A549 (cell line): Measurements from ENCODE around the gene FZD4. TPM values are rescaled to one million over a fixed set of nuclear protein-coding genes. Genes with fewer than 3 reads are reported as not detected.

ENCODE experiments used
- ATAC-seq, 2 experiments: fragments of 200-7000 bp in 1 of 2; fragments of >200 bp in 1 of 2; cut with Nextera tagmentation in 1 of 2; cut with Tn5 transposase in 1 of 2; 3 replicates each; pipeline versions ENCODE4 v1.8.0 to v1.9.1; 2018 to 2020; ENCODE audit warnings: mild to moderate bottlenecking in 1 of 2, moderate library complexity in 1 of 2
- CTCF ChIA-PET: fragments of 300-600 bp; sonication (Branson Sonifier 250); formaldehyde crosslinking; extraction: SDS; loops from one replicate; lab custom pipeline; 2021; ENCODE audit warnings: antibody characterized with exemption, inconsistent platforms; lab: Yijun Ruan, JAX
- POLR2A ChIA-PET: fragments of 350-600 bp; formaldehyde crosslinking; extraction: SDS; loops from one replicate; lab custom pipeline; 2021; ENCODE audit warnings: antibody characterized with exemption, inconsistent platforms; lab: Yijun Ruan, JAX
- DNase-seq, 2 experiments: peaks; one replicate each; pipeline versions ENCODE4 v3.0.0 to v3.0.0-alpha.2; 2011 to 2016; ENCODE audit warnings: low read depth in 1 of 2, low spot score in 1 of 2
- FAIRE-seq: peaks from 2 replicates; lab custom pipeline; 2011; peaks lifted over from hg19 to GRCh38; lab: Jason Lieb, UNC
- H3K27ac ChIP-seq, 2 experiments: fragments of >200 bp; sonication (Bioruptor Twin); formaldehyde crosslinking; 3 replicates each; pipeline ENCODE4 v1.5.1; 2016 to 2017
- H3K4me1 ChIP-seq: fragments of >200 bp; sonication (Bioruptor Twin); formaldehyde crosslinking; 3 replicates; pipeline ENCODE4 v1.6.1; 2016
- H3K4me2 ChIP-seq: fragments of >200 bp; sonication (Bioruptor Twin); formaldehyde crosslinking; 3 replicates; pipeline ENCODE4 v1.6.1; 2016
- H3K4me3 ChIP-seq: fragments of >200 bp; sonication (Bioruptor Twin); formaldehyde crosslinking; 3 replicates; pipeline ENCODE4 v1.5.1; 2016
- H3K9me3 ChIP-seq: fragments of >200 bp; sonication (Bioruptor Twin); formaldehyde crosslinking; 3 replicates; pipeline ENCODE4 v1.6.1; 2016
- BHLHE40 ChIP-seq: IDR thresholded peaks from 2 replicates; pipeline ENCODE4 v1.6.1; 2012; ENCODE audit warnings: low read depth, low read length, inconsistent platforms
- CBX2 ChIP-seq: fragments of 200-600 bp; sonication (generic); IDR thresholded peaks from 2 replicates; pipeline ENCODE4 v1.6.1; 2016; ENCODE audit warnings: low read depth, mild to moderate bottlenecking, borderline replicate concordance
- CEBPB ChIP-seq, 2 experiments: fragments of >200 bp in 1 of 2; sonication (Bioruptor Twin) in 1 of 2; formaldehyde crosslinking in 1 of 2; IDR thresholded peaks; 2 replicates each; pipeline ENCODE4 v1.6.1; 2012 to 2016
- CHD2 ChIP-seq: fragments of 150-350 bp; IDR thresholded peaks from 2 replicates; pipeline ENCODE4 v1.6.1; 2014; ENCODE audit warnings: low read length; ENCODE audit not compliant: partially characterized antibody
- ESRRA ChIP-seq: fragments of 150-350 bp; IDR thresholded peaks from 2 replicates; pipeline ENCODE4 v1.6.1; 2014; ENCODE audit warnings: mild to moderate bottlenecking, low read length, borderline replicate concordance
- FOSB ChIP-seq: fragments of 250-450 bp; sonication (Bioruptor Pico); IDR thresholded peaks from 2 replicates; pipeline ENCODE4 v1.5.0; 2020; ENCODE audit warnings: mild to moderate bottlenecking, moderate library complexity
- FOSL2 ChIP-seq, 2 experiments: fragments of 450-650 bp in 1 of 2; fragments of >200 bp in 1 of 2; sonication (Bioruptor Twin) in 1 of 2; formaldehyde crosslinking; IDR thresholded peaks; 2 replicates each; pipeline versions ENCODE4 v1.5.0 to v1.6.1; 2016 to 2020; ENCODE audit warnings: mild to moderate bottlenecking in 1 of 2, moderate library complexity in 1 of 2
- HEYL ChIP-seq: fragments of 250-450 bp; sonication (Bioruptor Pico); IDR thresholded peaks from 2 replicates; pipeline ENCODE4 v1.8.0; 2021; ENCODE audit warnings: mild to moderate bottlenecking, moderate library complexity
- JUN ChIP-seq, 2 experiments: fragments of >200 bp; sonication (Bioruptor Twin); formaldehyde crosslinking; IDR thresholded peaks; 2 replicates in 1 of 2; 3 replicates in 1 of 2; pipeline ENCODE4 v1.6.1; 2016 to 2017
- JUNB ChIP-seq: fragments of >200 bp; sonication (Bioruptor Twin); formaldehyde crosslinking; IDR thresholded peaks from 2 replicates; pipeline ENCODE4 v1.6.1; 2016
- KDM1A ChIP-seq: fragments of 200-600 bp; sonication (generic); IDR thresholded peaks from 2 replicates; pipeline ENCODE4 v1.6.1; 2016; ENCODE audit warnings: low read depth, mild to moderate bottlenecking
- KDM5A ChIP-seq: fragments of 200-600 bp; sonication (generic); IDR thresholded peaks from 2 replicates; pipeline ENCODE4 v1.6.1; 2016; ENCODE audit warnings: antibody characterized with exemption, mild to moderate bottlenecking
- MAFK ChIP-seq: fragments of 450-650 bp; IDR thresholded peaks from 2 replicates; pipeline ENCODE4 v1.6.1; 2014; ENCODE audit not compliant: partially characterized antibody
- MAZ ChIP-seq: fragments of 150-350 bp; IDR thresholded peaks from 2 replicates; pipeline ENCODE4 v1.6.1; 2014; ENCODE audit warnings: antibody characterized with exemption, low read depth, low read length, borderline replicate concordance
- NFE2L2 ChIP-seq: fragments of 150-350 bp; conservative IDR thresholded peaks from 2 replicates; pipeline ENCODE4 v1.6.1; 2014; ENCODE audit warnings: low read length
- NR3C1 ChIP-seq: fragments of >200 bp; sonication (Bioruptor Twin); formaldehyde crosslinking; IDR thresholded peaks from 3 replicates; pipeline ENCODE4 v1.6.1; 2017
- PHF8 ChIP-seq: fragments of 200-600 bp; sonication (generic); IDR thresholded peaks from 2 replicates; pipeline ENCODE4 v1.6.1; 2016; ENCODE audit warnings: low read depth, mild to moderate bottlenecking, antibody characterized with exemption, moderate library complexity, borderline replicate concordance
- POLR2A ChIP-seq: IDR thresholded peaks from 2 replicates; pipeline ENCODE4 v1.6.1; 2012; ENCODE audit warnings: mild to moderate bottlenecking, low read length
- RARB ChIP-seq: fragments of 250-450 bp; sonication (Bioruptor Pico); IDR thresholded peaks from 2 replicates; pipeline ENCODE4 v1.8.0; 2021; ENCODE audit warnings: mild to moderate bottlenecking, moderate library complexity
- RNF2 ChIP-seq: fragments of 200-600 bp; sonication (generic); IDR thresholded peaks from 2 replicates; pipeline ENCODE4 v1.6.1; 2016; ENCODE audit warnings: low read depth, mild to moderate bottlenecking, antibody characterized with exemption, moderate library complexity, borderline replicate concordance
- SMC3 ChIP-seq: fragments of >200 bp; sonication (Bioruptor Twin); formaldehyde crosslinking; IDR thresholded peaks from 3 replicates; pipeline ENCODE4 v1.6.1; 2018; ENCODE audit warnings: inconsistent platforms
- SREBF2 ChIP-seq: fragments of 450-650 bp; IDR thresholded peaks from 2 replicates; pipeline ENCODE4 v1.6.1; 2014; ENCODE audit warnings: mild to moderate bottlenecking, moderate library complexity
- ZFP36 ChIP-seq: fragments of 450-650 bp; IDR thresholded peaks from 2 replicates; pipeline ENCODE4 v1.6.1; 2014; ENCODE audit warnings: borderline replicate concordance; ENCODE audit not compliant: partially characterized antibody
- ZNF302 ChIP-seq: fragments of 250-450 bp; sonication (Bioruptor Pico); IDR thresholded peaks from 2 replicates; pipeline ENCODE4 v1.9.0; 2021; ENCODE audit warnings: inconsistent platforms, mild to moderate bottlenecking, moderate library complexity
- ZSCAN20 ChIP-seq: fragments of 250-450 bp; sonication (Bioruptor Pico); IDR thresholded peaks from 2 replicates; pipeline ENCODE4 v1.8.0; 2022; ENCODE audit warnings: mild to moderate bottlenecking, moderate library complexity
- WGBS: methylation state at CpG from one replicate; pipeline ENCODE4 v1.1.6; 2017; ENCODE audit errors: missing lambda C conversion rate; 5-methylcytosine and 5-hydroxymethylcytosine counted together
- polyA plus RNA-seq, 4 experiments: library from polyadenylated mRNA; depleted of rRNA in 3 of 4; stranded (reverse); fragments of >200 nt; fragmentation: RNase III in 1 of 4; extraction: RNeasy Plus Mini Kit Qiagen cat#74134 plus additional on column Dnase treatment in 1 of 4; gene quantifications; 2 replicates in 3 of 4; 3 replicates in 1 of 4; pipeline ENCODE4 v1.2.3, GENCODE V29; 2011 to 2017
- TF ChIP-seq, protein P1 (sequence below): fragments of 150-350 bp; IDR thresholded peaks from 2 replicates; pipeline ENCODE4 v1.6.1; 2014; ENCODE audit warnings: low read depth, mild to moderate bottlenecking, low read length
- TF ChIP-seq, protein P2 (sequence below): fragments of 250-450 bp; sonication (Bioruptor Pico); IDR thresholded peaks from 2 replicates; pipeline ENCODE4 v1.5.0; 2021; ENCODE audit warnings: mild to moderate bottlenecking, moderate library complexity, borderline replicate concordance
- TF ChIP-seq, protein P3 (sequence below): IDR thresholded peaks from 2 replicates; pipeline ENCODE4 v1.6.1; 2012; ENCODE audit warnings: low read depth, borderline replicate concordance
- TF ChIP-seq, protein P4 (sequence below): fragments of 450-650 bp; IDR thresholded peaks from 2 replicates; pipeline ENCODE4 v1.6.1; 2014; ENCODE audit warnings: antibody characterized with exemption
- TF ChIP-seq, protein P5 (sequence below): fragments of 250-450 bp; sonication (Bioruptor Pico); IDR thresholded peaks from 2 replicates; pipeline ENCODE4 v1.5.0; 2020; ENCODE audit warnings: low read depth, mild to moderate bottlenecking, moderate library complexity
- TF ChIP-seq, protein P6 (sequence below): IDR thresholded peaks from 2 replicates; pipeline ENCODE4 v1.6.1; 2012
- TF ChIP-seq, protein P7 (sequence below): IDR thresholded peaks from 2 replicates; pipeline ENCODE4 v1.6.1; 2012

FZD4 gene
- polyA plus RNA-seq, 2 of the 4 experiments (the other 2 are of a cell fraction), result 0.67 to 0.90 TPM

DNA sequence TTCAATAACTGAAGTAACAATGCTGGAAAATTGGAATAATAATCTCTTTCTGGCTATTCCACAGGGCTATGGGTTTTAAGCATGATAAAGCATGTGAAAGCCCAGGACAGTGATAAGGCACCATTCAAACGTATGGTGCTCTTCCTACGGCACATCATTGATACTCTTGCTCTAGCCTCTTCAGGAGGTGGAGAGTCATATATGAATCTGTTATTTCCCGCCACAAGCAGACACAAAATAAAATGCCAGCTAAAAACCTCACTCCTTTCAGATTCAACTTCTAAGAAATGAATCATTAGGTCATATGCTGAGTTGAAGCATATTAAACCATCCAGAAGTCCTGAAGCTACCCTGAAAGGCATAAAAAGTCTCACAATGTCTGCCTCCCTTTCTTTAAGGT is 49.9 kb downstream of the FZD4 start:
- H3K9me3 ChIP-seq, result no peaks in the 10 kb centered on the region
- H3K4me3 ChIP-seq, result no peak overlapping the region
- TF ChIP-seq PHF8 (no peak), FOSB (no peak), JUN (IDR thresholded peaks at IDR 0.05) (no peak), JUNB (no peak), NR3C1 (no peak), RNF2 (no peak), KDM5A (no peak), FOSL2 (IDR thresholded peaks at IDR 0.05) (no peak), FOSL2 (CRISPR knock-in tag; IDR thresholded peaks at IDR 0.05) (no peak), HEYL (no peak), KDM1A (no peak), BHLHE40 (no peak), MAFK (no peak), NFE2L2 (no peak)
- TF ChIP-seq, protein P1, sequence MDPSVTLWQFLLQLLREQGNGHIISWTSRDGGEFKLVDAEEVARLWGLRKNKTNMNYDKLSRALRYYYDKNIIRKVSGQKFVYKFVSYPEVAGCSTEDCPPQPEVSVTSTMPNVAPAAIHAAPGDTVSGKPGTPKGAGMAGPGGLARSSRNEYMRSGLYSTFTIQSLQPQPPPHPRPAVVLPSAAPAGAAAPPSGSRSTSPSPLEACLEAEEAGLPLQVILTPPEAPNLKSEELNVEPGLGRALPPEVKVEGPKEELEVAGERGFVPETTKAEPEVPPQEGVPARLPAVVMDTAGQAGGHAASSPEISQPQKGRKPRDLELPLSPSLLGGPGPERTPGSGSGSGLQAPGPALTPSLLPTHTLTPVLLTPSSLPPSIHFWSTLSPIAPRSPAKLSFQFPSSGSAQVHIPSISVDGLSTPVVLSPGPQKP, result no peak
- TF ChIP-seq, protein P2, sequence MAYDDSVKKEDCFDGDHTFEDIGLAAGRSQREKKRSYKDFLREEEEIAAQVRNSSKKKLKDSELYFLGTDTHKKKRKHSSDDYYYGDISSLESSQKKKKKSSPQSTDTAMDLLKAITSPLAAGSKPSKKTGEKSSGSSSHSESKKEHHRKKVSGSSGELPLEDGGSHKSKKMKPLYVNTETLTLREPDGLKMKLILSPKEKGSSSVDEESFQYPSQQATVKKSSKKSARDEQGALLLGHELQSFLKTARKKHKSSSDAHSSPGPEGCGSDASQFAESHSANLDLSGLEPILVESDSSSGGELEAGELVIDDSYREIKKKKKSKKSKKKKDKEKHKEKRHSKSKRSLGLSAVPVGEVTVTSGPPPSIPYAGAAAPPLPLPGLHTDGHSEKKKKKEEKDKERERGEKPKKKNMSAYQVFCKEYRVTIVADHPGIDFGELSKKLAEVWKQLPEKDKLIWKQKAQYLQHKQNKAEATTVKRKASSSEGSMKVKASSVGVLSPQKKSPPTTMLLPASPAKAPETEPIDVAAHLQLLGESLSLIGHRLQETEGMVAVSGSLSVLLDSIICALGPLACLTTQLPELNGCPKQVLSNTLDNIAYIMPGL, result no peak
- TF ChIP-seq, protein P3, sequence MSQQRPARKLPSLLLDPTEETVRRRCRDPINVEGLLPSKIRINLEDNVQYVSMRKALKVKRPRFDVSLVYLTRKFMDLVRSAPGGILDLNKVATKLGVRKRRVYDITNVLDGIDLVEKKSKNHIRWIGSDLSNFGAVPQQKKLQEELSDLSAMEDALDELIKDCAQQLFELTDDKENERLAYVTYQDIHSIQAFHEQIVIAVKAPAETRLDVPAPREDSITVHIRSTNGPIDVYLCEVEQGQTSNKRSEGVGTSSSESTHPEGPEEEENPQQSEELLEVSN, result no peak
- TF ChIP-seq, protein P4, sequence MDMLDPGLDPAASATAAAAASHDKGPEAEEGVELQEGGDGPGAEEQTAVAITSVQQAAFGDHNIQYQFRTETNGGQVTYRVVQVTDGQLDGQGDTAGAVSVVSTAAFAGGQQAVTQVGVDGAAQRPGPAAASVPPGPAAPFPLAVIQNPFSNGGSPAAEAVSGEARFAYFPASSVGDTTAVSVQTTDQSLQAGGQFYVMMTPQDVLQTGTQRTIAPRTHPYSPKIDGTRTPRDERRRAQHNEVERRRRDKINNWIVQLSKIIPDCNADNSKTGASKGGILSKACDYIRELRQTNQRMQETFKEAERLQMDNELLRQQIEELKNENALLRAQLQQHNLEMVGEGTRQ, result no peak
- TF ChIP-seq, protein P5, sequence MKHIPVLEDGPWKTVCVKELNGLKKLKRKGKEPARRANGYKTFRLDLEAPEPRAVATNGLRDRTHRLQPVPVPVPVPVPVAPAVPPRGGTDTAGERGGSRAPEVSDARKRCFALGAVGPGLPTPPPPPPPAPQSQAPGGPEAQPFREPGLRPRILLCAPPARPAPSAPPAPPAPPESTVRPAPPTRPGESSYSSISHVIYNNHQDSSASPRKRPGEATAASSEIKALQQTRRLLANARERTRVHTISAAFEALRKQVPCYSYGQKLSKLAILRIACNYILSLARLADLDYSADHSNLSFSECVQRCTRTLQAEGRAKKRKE (CRISPR knock-in tag), result no peak
- TF ChIP-seq, protein P6, sequence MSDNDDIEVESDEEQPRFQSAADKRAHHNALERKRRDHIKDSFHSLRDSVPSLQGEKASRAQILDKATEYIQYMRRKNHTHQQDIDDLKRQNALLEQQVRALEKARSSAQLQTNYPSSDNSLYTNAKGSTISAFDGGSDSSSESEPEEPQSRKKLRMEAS, result no peak
- DNase-seq (no peak), FAIRE-seq (no peak), ATAC-seq (no peak)
- H3K27ac ChIP-seq, result no peak overlapping the region
- peaks cover 5% of the 10 kb centered on the region for H3K4me1 ChIP-seq
- H3K4me2 ChIP-seq, result no peak overlapping the region
- 96% methylated on average over 3 of the region's 3 CpGs for WGBS
- ChIA-PET POLR2A (no interaction called here), CTCF (interaction anchor here (1.5 to 4.4 kb wide), 3 partner anchors 13 to 35 kb away, joined by 3 to 17 read pairs (median 9); no protein-coding TSS in a partner anchor)

DNA sequence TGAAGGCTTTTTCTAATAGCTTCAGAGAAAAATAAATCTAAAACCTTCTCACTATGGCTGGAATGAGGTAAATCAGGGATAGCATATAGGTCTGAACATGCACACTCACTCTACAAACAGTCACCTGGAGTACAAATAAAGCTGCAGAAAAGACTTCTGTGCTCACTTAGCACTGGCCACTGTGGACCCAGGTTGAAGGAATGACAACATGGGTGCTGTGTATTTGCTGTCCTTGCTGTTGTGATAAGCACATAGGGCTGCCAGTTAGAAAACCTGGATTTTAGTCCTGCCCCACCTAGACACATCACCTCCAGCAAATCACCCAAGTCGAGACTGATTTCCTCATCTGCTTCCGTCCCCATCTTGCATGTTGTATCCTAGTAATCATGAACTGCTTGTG is 51.2 kb downstream of the FZD4 start:
- CTCF ChIA-PET, result interaction anchor here (1.0 to 4.4 kb wide), 4 partner anchors 8 to 34 kb away, joined by 3 to 17 read pairs (median 6); no protein-coding TSS in a partner anchor
- DNase-seq (no peak), ATAC-seq (no peak), FAIRE-seq (no peak)
- Histone ChIP-seq H3K4me1 (no peaks in the 10 kb centered on the region), H3K9me3 (no peaks in the 10 kb centered on the region), H3K4me3 (no peak overlapping the region), H3K27ac (no peak overlapping the region), H3K4me2 (no peak overlapping the region)
- POLR2A ChIA-PET, result no interaction called here
- WGBS, result 62% methylated on average over 2 of the region's 2 CpGs
- TF ChIP-seq ZNF302 (CRISPR knock-in tag), result no peak
- no peak for TF ChIP-seq ESRRA
- TF ChIP-seq RARB, result no peak
- no peak for TF ChIP-seq JUNB
- TF ChIP-seq, protein P7, sequence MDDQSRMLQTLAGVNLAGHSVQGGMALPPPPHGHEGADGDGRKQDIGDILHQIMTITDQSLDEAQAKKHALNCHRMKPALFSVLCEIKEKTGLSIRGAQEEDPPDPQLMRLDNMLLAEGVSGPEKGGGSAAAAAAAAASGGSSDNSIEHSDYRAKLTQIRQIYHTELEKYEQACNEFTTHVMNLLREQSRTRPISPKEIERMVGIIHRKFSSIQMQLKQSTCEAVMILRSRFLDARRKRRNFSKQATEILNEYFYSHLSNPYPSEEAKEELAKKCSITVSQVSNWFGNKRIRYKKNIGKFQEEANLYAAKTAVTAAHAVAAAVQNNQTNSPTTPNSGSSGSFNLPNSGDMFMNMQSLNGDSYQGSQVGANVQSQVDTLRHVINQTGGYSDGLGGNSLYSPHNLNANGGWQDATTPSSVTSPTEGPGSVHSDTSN, result no peak
- TF ChIP-seq CEBPB (IDR thresholded peaks at IDR 0.05), result no peak
- TF ChIP-seq, protein P2, result no peak
- no peak for TF ChIP-seq RNF2
- no peak for TF ChIP-seq JUN (IDR thresholded peaks at IDR 0.05)
- no peak for TF ChIP-seq CHD2
- no peak for TF ChIP-seq CBX2
- no peak for TF ChIP-seq SMC3
- no peak for TF ChIP-seq POLR2A
- TF ChIP-seq ZFP36, result no peak
- no peak for TF ChIP-seq ZSCAN20
- TF ChIP-seq MAZ, result no peak
- TF ChIP-seq SREBF2, result no peak
